ENCODE results near the gene C21orf58.
A peak's percentile ranks its signal among the peaks of the same experiment; 100 is the strongest.

C21orf58 gene

DNA sequence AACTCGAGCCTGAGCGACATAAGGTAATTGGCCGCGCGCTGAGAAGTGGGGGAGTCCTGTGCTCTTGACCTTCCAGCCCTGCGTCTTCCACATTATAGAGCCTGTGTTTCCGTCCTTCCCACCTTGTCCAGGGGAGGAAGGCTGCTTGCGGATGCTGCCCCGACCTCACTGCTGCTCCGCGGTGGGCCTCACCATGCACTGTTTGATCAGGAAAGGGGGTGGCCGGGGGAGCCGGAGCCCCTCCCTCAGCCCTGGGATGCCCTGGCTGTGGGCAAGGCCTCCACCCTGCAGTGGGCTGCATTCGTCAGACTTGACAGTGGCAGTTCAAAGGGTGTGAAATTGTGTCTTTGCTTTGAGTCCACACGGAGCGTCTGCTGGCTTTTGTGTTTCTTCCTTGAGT lies 30.4 kb upstream of the C21orf58 start:
- no peak overlapping the region for H3K4me3 ChIP-seq (ENCODE audit: low read depth, low read length)
- no peak for DNase-seq (ENCODE audit: low read depth)
- TF ChIP-seq CTCF (IDR thresholded peaks at IDR 0.05; ENCODE audit: control insufficient read depth, extremely low read depth, insufficient read depth) = no peak

DNA sequence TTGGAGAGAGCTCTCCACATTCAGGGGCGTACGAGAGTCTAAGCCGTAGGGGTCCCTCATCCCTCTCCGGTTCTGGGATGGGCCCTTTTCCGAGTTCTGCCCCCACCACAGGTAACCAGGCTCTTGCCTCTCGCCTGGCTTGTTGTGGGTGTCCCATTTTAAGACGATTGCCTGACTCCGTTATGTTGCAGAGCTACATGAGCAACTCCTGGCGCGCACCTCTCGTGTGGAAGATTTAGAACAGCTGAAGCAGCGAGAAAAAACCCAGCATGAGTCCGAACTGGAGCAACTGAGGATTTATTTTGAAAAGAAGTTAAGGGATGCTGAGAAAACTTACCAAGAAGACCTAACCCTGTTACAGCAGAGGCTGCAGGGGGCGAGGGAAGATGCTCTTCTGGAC lies 29.2 kb upstream of the C21orf58 start:
- TF ChIP-seq CTCF (IDR thresholded peaks at IDR 0.05; ENCODE audit: control insufficient read depth, extremely low read depth, insufficient read depth) = no peak
- no peak overlapping the region for H3K4me3 ChIP-seq (ENCODE audit: low read depth, low read length)
- no peak for DNase-seq (ENCODE audit: low read depth)

- TF ChIP-seq CTCF (IDR thresholded peaks at IDR 0.05; ENCODE audit: control insufficient read depth, extremely low read depth, insufficient read depth) = no peak
- no peak for DNase-seq (ENCODE audit: low read depth)
- no peak overlapping the region for H3K4me3 ChIP-seq (ENCODE audit: low read depth, low read length)
Observed at GRCh38 chr21:46352164-46352515, 28.5 kb upstream of the C21orf58 start.

GRCh38 chr21:46351476-46352163 lies 27.9 kb upstream of the C21orf58 start:
- no peak for TF ChIP-seq CTCF (IDR thresholded peaks at IDR 0.05; ENCODE audit: control insufficient read depth, extremely low read depth, insufficient read depth)
- peak; percentile 25 for DNase-seq (ENCODE audit: low read depth)
- H3K4me3 ChIP-seq (ENCODE audit: low read depth, low read length) = no peak overlapping the region

GRCh38 chr21:46350981-46351380 lies 27.3 kb upstream of the C21orf58 start:
- TF ChIP-seq CTCF (IDR thresholded peaks at IDR 0.05; ENCODE audit: control insufficient read depth, extremely low read depth, insufficient read depth) = no peak
- no peak for DNase-seq (ENCODE audit: low read depth)
- no peak overlapping the region for H3K4me3 ChIP-seq (ENCODE audit: low read depth, low read length)

DNA sequence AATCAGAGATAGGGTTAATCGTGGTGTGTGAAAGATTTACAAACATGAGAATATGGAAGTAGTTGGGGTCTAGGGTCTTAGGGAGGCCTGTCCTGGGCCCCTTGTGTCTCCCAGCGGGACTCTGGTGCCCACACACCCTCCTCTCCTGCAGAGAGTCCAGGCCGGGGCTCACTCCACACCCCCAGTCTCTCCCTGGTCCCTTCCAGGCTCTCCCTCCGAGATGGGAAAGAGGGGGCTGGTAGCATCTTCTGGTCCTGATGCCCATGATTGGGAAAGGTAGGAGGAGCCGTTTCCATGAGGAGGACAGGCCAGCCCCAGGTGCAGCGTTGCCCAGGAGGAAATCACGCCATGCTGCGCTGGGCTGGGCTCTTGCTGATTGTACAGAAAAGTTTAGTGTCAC lies 26.9 kb upstream of the C21orf58 start:
- H3K4me3 ChIP-seq (ENCODE audit: low read depth, low read length) = no peak overlapping the region
- TF ChIP-seq CTCF (IDR thresholded peaks at IDR 0.05; ENCODE audit: control insufficient read depth, extremely low read depth, insufficient read depth) = no peak
- DNase-seq (ENCODE audit: low read depth) = no peak

- TF ChIP-seq CTCF (IDR thresholded peaks at IDR 0.05; ENCODE audit: control insufficient read depth, extremely low read depth, insufficient read depth) = no peak
- H3K4me3 ChIP-seq (ENCODE audit: low read depth, low read length) = no peak overlapping the region
- DNase-seq (ENCODE audit: low read depth) = no peak
Observed at GRCh38 chr21:46349134-46349760, 25.6 kb upstream of the C21orf58 start.

Data from LNCaP clone FGC (cell line).